T-helper 2 cell treated with Interferon-gamma antibody and Interleukin-4, amounts not matched to agents 100 ng/mL and 5 ng/mL, for 36 hours (primary cell): ENCODE measurements around the gene SYNCRIP. TPM values are rescaled to one million over a fixed set of nuclear protein-coding genes. Genes with fewer than 3 reads are reported as not detected.
"Not testable (repeated sequence)": the region's sequence is repeated elsewhere in the genome, so short reads cannot be mapped to it uniquely, and the experiment has no call there.

Experiments
- intact Hi-C: fragments of 100-400 bp; cut with micrococcal nuclease; formaldehyde crosslinking; loops from one replicate; pipeline ENCODE4 v1.15.1; 2023
- total RNA-seq: library from RNA; stranded (reverse); gene quantifications from 2 replicates; pipeline ENCODE4 v1.2.3, GENCODE V29; 2022

The SYNCRIP gene
- total RNA-seq, 1 donor from 2014 or later: 141 TPM

DNA sequence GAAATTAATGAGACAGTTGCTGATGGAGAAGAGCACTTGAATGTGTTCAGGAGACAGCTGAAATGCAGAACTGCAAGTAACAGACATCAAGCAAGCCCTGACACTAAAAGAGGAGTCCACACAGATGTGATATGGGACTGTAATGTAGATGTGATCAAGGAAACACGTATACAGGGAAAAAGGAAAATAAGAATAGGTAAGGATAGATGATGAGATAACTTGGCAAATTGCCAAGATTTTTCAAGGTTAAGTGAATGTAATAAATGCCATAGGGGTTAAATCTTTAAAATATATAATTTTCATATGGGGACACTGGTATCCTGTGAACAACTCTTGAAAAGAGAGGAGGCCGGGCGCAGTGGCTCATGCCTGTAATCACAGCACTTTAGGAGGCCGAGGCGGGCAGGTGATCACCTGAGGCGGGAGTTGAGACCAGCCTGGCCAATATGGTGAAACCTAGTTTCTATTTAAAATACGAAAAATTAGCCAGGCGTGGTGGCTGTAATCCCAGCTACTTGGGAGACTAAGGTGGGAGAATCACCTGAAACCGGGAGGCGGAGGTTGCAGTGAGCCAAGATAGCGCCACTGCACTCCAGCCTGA is 41.9 kb downstream of the SYNCRIP start:
- intact Hi-C loops: no loop called here

DNA sequence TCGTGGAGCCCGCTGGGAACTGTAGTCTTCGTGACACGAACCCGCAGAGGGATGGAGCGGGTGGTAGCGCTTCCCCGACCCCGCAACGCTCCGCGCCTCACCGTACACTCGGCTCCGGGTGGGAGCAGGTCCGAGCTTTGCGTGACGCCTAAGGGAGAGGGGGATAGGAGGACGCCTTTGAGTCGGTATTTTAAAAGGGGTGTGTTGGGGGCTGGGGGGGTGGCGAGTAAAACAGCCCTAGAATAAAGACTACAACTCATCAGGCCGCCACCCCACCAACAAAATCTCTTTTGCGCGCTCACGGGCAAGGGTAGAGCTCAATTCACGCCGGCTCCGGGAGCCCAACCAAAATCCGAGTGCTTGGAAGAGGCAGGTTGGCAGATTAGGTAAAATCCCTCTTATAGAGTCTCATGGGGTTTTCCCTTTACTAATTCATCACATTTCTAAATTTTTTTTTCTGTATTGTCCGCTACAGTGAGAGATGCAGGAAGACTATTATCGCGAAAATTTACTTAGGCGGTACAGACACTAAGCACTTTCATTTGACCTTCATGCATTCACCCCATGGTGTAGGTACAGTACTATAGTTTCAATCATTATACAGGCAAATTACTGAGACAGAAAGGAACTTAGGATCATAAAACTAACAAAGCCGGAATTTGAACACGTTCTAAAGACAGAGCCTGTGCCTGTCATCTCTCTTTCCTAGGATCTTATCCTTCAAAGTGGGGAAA is 48.3 kb downstream of the SYNCRIP start:
- intact Hi-C loops: loop anchor here (1.0 to 5.0 kb wide), 8 partner anchors 49 to 1813 kb away; partner anchors contain the start of genes CEP162, CFAP206 and ZNF292

DNA sequence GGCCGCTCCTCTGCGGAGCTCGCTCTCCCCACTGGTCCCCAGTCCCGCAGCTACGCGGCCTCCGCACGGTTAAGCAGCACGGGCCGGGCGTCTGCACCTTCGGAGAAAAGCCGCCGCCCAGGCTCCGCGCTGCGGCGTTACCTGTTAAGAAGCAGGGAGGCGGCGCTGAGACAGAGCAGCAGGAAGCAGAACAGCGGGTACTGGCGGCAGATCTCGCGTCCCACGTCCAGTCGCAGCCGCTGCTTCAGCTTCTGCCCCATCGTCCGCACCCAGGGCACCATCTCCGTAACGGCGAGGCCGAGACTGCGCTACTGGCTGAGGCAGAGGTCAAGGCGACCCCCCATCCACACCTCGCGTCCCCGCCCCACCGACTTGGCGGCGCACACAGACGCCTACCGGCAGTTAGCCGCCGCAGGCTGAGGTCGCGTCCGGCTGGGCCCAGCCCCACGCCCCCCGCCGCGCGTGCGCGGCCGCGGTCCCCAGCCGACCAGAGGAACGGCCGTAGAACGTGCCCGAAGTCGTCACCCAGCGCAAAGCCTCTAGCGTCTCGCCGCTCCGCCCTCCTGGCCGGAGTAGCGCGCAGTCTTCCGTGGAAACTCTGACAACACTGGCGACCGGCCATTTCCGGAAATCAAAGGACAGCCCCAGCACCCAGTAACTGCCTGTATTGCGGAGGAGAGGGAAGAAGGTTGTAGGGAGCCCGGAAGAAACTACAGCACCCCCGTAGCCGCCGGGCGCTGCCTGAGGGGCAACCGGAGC is 49.1 kb downstream of the SYNCRIP start, which contains the start of gene SNX14:
SNX14 (minus strand) TSS at position 421 of the 759 bp plus-strand sequence; CDS start at position 281, 140 bp downstream.
- intact Hi-C loops: loop anchor here (1.0 to 5.0 kb wide), 8 partner anchors 50 to 1814 kb away; partner anchors contain the start of genes CEP162, CFAP206 and ZNF292

- intact Hi-C loops: loop anchor here (5.0 kb wide), 5 partner anchors 130 to 1815 kb away; partner anchors contain the start of genes CEP162, CFAP206 and ZNF292
These were observed 50.7 kb downstream of the SYNCRIP start for GRCh38 chr6:85592033-85592432.

GRCh38 chr6:85591207-85591606 is 51.5 kb downstream of the SYNCRIP start:
- intact Hi-C loops: loop anchor here (5.0 kb wide), 5 partner anchors 129 to 1816 kb away; partner anchors contain the start of genes CEP162, CFAP206 and ZNF292

GRCh38 chr6:85585741-85586140 is 56.9 kb downstream of the SYNCRIP start:
- intact Hi-C loops: no loop called here

DNA sequence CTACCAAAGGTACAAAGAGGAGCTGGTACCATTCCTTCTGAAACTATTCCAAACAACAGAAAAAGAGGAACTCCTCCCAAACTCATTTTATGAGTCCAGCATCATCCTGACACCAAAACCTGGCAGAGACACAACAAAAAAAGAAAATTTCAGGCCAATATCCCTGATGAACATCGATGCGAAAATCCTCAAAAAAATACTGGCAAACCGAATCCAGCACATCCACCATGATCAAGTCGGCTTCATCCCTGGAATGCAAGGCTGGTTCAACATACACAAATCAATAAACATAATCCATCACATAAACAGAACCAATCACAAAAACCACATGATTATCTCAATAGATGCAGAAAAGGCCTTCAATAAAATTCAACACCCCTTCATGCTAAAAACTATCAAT is 59.9 kb downstream of the SYNCRIP start:
- intact Hi-C loops: not testable (repeated sequence)

DNA sequence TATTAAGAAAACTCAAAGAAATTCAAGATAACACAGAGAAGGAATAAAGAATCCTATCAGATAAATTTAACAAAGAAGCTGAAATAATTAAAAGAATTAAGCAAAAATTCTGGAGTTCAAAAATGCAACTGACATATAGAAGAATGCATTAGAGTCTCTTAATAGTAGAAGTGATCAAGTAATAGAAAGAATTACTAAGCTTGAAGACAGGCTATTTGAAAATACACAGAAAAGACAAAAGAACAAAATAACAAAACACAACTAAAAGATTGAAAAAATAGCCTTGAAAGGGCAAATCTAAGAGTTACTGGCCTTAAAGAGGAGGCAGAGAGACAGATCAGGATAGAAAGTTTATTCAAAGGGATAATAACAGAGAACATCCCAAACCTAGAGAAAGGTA is 61.1 kb downstream of the SYNCRIP start:
- intact Hi-C loops: no loop called here

GRCh38 chr6:85580878-85581267 is 61.8 kb downstream of the SYNCRIP start:
- intact Hi-C loops: no loop called here

DNA sequence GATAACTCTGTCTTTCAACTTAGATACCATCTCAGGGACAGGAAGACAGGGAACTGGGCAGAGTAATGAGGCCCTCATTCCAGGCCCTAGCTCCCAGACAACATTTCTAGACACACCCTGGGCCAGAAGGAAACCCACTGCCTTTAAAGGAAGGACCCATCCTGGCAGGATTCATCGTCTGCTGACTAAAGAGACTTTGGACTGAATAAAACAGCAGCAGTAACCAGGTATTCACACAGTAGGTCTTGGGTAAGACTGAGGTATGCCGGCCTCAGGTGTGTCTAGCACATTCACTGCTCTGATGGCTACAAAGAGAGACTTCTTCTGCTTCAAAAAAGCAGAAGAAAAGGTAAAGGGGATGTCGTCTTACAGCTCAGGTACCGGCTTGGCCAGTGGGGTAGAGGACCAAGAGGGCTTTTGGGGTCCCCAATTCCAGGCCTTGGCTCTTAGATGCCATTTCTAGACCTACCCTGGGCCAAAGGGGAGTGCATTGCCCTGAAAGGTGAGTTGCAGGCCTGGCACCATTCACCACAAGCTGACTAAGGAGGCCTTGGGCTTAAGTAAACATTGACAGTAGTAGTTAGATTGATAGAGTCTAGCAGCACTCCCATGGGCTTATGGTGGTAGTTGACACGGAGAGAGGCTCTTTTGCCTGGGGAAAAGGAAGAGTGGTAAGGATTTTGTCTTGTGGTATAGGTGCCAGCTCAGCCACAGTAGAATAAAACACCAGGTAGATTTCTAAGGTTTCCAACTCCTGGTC is 62.4 kb downstream of the SYNCRIP start:
- intact Hi-C loops: no loop called here

DNA sequence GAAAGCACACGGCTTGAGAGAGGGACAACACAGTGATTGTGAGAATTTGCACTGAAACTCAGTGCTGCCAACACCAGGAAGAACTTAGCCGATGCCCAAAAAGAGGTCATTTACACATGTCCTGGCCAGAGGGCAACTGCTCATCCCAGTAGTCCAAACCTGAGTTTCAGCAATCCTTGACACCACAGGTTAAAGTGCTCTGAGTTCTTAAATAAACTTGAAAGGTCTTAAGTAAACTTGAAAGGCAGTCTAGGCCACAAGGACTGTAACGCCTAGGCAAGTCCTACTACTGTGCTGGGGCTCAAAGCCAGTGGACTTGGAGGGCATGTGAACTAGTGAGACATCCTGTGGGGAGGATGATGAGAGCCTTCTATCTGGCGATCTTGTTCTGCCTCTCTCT is 63.1 kb downstream of the SYNCRIP start:
- intact Hi-C loops: no loop called here

- intact Hi-C loops: no loop called here
These were observed 66.2 kb downstream of the SYNCRIP start for GRCh38 chr6:85576476-85576875.

GRCh38 chr6:85574932-85575598 is 67.6 kb downstream of the SYNCRIP start:
- intact Hi-C loops: no loop called here

- intact Hi-C loops: no loop called here
These were observed 73.4 kb downstream of the SYNCRIP start for GRCh38 chr6:85569323-85569722.

DNA sequence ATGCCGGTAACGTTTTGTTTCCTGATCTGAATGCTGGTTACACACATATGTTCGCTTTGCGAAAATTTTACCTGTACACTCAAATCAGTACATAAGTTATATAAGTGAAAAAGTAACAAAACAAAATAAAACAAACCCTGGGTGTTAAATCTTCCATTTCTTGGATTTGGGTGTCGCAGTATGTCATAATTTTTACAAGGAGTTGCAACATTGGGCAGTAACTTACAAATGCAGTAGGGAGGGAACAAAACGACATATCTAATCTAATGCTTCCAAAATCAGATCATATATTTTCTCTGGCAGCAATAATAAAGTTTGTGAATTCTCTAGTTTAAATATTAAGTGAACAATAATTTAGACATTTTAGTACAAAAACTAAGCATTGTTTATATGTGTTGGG is 74.3 kb downstream of the SYNCRIP start:
- intact Hi-C loops: no loop called here

DNA sequence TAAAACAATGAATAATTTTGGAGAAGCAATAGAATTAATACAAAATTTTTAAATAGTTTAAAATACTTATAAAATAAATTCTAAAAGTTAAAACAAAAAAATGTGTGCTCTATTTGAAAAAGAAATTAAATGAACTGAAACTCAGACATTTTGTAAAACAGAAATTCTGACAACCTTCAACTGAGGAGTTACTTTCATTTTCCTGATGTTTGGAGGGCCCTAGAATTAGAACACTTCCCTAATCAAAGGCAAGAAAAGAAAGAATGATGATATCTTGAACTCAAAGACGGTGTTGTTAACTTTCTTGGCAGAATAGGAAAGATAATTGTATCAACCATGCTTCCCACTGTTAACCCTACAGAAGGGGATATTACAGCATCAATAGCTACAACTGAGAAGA is 77.0 kb downstream of the SYNCRIP start:
- intact Hi-C loops: no loop called here

DNA sequence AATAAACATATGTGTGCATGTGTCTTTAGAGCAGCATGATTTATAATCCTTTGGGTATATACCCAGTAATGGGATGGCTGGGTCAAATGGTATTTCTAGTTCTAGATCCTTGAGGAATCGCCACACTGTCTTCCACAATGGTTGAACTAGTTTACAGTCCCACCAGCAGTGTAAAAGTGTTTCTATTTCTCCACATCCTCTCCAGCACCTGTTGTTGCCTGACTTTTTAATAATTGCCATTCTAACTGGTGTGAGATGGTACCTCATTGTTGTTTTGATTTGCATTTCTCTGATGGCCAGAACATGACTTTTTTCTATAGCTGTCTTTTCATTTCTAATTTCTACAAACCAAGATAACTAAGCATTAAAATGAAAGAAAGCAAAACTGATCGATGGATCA is 78.5 kb downstream of the SYNCRIP start:
- intact Hi-C loops: not testable (repeated sequence)
